GM21786 (cell line): ENCODE results near the gene SPATC1L.
"Not testable (repeated sequence)": the region's sequence is repeated elsewhere in the genome, so short reads cannot be mapped to it uniquely, and the experiment has no call there.

Source experiments
- ATAC-seq: cut with Tn5 transposase; IDR thresholded peaks from one replicate; pipeline ENCODE4 v1.9.1; 2021; ENCODE audit not compliant: unreplicated experiment

The SPATC1L gene

GRCh38 chr21:46184625-46185555, 631 bp upstream of the SPATC1L start:
- no peak for ATAC-seq

GRCh38 chr21:46183337-46183909, 836 bp downstream of the SPATC1L start:
- not testable (repeated sequence) for ATAC-seq

GRCh38 chr21:46182548-46183336, 1.5 kb downstream of the SPATC1L start:
- ATAC-seq: no peak

DNA sequence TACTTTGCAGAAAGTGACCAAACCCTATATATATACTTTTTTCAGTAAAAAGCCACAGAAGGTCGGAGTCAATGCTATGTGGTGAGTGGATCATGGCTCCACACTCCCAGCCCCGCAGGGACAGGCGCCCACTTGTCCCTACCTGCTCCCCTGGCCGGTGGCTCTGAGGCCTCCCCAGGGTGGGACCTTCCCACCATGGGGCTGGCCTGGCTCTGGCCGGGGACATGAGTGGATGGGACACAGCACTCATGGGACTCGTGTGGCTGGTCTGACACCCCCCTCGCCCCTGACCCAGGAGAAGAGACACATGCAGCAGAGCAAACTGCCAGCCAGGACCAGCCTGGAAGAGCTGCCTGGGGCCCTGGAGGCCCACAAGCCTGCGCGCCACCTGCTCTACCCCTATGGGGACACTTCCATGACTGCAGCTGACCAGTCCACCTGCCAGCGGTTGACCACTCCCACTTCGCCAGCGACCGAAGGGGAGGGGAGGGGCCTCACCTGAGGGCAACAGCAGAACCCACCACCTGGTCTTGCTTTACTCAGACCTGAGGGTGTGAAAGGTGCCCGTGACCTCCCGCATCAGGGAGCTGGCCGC, 2.2 kb downstream of the SPATC1L start:
- no peak for ATAC-seq

DNA sequence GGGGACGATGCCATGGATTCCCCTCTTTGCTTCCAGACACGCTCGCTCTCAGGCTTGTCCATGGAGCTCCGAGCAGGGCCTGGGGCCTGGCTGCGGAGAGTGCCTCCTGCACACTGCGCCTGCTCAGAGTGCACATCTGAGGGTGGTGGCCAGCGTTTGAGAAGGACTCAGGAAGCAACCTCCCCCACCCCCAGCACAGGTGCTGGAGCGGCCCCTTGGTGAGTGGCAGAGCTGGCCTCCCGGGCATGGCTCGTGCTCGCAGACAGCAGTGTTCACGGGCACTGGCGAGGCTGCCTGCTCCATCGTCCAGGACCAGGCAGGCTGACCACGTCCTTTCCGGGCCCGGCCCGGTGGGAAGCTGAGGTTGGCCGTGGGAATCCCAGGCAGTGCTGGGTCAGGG, 2.8 kb downstream of the SPATC1L start:
- ATAC-seq: no peak

GRCh38 chr21:46180778-46181391, 3.4 kb downstream of the SPATC1L start:
- no peak for ATAC-seq

GRCh38 chr21:46180079-46180722, 4.1 kb downstream of the SPATC1L start:
- no peak for ATAC-seq

GRCh38 chr21:46179708-46180078, 4.6 kb downstream of the SPATC1L start:
- ATAC-seq: no peak

GRCh38 chr21:46178961-46179360, 5.3 kb downstream of the SPATC1L start:
- no peak for ATAC-seq

DNA sequence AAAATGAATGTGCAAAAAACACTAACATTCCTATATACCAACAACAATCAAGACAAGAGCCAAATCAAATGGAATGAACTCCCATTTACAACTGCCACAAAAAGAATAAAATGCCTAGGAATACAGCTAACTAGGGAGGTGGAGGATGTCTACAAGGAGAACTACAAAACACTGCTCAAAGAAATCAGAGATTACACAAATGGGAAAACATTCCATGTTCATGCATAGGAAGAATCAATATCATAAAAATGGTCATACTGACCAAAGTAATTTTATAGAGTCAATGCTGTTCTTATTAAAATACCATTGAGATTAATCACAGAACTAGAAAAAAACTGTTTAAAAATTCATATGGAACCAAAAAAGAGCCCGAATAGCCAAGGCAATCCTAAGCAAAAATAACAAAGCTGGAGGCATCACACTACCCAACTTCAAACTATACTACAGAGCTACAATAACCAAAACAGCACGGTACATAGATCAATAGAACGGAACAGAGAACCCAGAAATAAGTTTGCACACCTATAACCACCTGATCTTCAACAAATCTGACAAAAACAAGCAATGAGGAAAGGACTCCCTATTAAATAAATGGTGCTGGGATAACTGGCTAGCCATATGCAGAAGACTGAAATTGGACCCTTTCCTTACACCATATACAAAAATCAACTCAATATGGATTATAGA, 7.7 kb downstream of the SPATC1L start:
- not testable (repeated sequence) for ATAC-seq

GRCh38 chr21:46173573-46173972, 10.7 kb downstream of the SPATC1L start:
- ATAC-seq: no peak

DNA sequence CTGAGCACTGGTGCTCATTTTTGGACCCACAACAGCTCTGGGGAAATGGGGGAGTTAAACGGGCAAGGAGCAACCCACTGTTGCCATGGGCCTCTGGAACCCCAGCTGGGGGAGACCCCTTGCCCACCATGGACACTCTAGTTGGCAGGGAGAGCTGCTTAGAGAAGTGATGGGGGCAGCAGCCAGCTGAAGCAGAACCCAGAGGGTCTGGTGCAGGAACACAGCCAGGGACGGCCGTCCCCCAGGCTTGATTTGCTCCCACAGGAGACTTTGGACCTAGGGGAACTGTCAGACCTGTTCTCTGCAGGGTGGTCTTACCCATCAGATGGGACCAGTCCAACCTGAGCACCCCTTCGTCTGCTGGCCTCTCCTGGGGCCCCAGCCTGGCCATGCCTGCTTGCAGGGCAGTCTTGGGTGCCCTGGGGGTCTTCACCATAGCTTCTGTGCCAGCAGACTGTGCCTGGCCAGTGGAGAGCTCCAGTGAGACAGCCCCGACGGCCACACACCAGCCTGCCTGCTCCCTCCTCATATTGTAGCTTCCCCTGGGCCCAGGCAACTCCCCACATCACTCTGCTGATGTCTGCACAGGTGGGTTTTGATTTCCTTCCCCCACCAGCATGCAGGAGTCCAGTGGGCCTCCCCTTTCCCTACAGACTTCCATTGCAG, 11.3 kb downstream of the SPATC1L start:
- no peak for ATAC-seq

DNA sequence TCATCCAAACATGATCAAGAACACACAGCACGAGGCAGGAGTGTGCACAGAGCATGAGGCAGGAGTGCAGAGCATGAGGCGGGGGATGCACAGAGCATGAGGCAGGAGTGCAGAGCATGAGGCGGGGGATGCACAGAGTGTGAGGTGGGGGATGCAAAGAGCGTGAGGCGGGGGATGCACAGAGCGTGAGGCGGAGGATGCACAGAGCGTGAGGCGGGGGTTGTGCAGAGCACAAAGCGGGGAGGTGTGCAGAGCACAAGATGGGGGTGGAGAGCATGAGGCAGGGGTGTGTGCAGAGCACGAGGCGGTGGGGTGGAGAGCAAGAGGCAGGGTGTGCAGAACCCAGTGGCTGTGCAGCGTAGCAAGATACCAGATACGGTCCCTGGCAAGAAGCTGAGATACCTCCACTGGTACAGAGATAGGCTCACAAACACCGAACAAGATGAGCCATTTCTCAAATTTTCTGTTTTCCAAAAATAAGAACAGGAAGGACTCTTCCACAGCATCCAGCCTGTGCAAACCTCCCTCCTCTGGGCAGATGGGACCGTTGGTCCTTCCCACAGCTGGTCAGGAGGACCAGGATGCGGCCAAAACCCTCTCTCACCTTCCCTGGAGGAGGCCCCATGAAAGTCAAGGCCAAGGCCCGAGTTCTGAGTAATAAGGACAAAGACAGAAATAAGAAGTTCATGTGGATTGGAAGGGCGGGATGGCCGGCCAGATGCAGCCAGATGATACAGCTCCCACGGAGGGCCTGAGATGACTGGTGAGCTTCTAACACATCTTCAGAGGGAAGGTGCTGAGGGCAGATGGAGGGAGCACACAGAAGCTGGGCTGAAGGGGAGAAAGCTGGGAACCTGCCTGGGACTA, 12.0 kb downstream of the SPATC1L start:
- ATAC-seq: no peak

DNA sequence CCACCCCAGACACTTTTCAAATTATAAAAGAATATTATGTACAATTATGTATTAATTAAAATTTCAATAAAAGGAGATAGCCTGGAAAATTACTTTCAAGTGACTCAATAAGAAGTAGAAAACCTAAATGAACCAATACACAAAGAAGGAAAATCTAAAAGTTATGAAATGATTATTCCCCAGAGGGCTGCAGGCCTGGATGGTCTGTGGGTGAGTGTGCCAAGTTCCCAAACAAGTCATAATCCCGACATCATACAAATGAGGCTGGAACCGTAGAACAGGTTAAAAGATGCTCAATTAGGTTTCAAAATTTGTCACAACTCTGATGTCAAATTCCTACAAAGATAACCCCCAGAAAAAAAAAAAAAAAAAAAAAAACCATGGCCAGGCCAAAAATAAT, 12.7 kb downstream of the SPATC1L start:
- ATAC-seq: no peak

DNA sequence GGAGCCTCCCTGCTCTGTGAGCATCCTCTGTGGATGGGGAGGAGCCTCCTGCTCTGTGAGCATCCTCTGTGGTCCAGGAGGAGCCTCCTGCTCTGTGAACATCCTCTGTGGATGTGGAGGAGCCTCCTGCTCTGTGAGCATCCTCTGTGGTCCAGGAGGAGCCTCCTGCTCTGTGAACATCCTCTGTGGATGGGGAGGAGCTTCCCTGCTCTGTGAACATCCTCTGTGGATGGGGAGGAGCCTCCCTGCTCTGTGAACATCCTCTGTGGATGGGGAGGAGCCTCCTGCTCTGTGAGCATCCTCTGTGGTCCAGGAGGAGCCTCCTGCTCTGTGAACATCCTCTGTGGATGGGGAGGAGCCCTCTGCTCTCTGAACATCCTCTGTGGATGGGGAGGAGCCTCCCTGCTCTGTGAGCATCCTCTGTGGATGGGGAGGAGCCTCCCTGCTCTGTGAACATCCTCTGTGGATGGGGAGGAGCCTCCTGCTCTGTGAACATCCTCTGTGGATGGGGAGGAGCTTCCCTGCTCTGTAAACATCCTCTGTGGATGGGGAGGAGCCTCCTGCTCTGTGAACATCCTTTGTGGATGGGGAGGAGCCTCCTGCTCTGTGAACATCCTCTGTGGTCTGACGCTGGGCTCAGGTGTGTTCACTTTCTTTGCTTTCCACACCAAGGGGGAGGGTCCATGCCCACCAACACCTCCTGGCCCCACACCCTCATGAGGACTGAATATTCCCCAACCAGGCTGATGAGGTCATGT, 13.6 kb downstream of the SPATC1L start:
- ATAC-seq: not testable (repeated sequence)

- no peak for ATAC-seq
Observed at GRCh38 chr21:46168659-46169386, 15.4 kb downstream of the SPATC1L start.

DNA sequence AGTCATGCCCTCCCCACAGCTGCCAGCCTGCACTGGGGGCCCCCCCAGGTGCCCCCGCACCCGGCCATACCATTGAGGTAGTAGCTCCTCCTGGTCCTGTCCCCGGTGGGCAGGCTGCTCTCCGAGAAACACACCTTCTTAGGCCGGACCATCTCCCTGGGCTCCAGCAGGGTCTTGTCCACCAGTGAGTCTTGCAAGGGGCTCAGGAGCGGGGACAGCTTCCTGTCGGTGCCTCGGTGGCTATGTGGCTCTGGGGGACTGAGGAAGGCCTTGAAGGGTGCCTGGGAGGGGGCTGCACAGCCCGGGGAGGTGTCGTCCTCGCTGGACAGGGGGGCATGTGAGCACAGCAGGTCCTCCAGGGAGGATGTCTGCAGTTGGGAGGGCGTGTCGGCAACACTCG, 16.0 kb downstream of the SPATC1L start:
- ATAC-seq: no peak
